ENCODE results near the gene MOK.

DNA sequence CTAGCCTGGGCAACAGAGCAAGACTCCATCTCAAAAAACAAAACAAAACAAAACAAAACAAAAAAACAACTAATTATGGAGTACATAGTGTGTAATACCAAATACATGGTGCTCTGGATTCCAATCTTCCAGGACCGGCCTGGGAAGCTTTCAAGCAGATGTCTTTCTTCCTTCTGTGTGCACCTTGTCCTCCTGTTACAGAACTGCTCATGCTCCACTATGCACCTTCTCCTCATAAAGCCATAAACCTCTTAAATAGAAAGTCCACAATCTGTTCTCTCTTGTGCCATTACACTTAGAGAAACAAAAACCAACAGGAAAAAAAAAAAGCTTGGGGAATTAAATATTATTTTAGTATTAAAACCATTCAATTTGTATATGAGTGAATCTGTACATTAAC lies 12.5 kb downstream of the MOK start:
- TF ChIP-seq, protein P1, sequence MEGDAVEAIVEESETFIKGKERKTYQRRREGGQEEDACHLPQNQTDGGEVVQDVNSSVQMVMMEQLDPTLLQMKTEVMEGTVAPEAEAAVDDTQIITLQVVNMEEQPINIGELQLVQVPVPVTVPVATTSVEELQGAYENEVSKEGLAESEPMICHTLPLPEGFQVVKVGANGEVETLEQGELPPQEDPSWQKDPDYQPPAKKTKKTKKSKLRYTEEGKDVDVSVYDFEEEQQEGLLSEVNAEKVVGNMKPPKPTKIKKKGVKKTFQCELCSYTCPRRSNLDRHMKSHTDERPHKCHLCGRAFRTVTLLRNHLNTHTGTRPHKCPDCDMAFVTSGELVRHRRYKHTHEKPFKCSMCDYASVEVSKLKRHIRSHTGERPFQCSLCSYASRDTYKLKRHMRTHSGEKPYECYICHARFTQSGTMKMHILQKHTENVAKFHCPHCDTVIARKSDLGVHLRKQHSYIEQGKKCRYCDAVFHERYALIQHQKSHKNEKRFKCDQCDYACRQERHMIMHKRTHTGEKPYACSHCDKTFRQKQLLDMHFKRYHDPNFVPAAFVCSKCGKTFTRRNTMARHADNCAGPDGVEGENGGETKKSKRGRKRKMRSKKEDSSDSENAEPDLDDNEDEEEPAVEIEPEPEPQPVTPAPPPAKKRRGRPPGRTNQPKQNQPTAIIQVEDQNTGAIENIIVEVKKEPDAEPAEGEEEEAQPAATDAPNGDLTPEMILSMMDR (IDR thresholded peaks at IDR 0.05; ENCODE audit: low read depth, low read length), result no peak
- no peak for TF ChIP-seq POLR2A (IDR thresholded peaks at IDR 0.05; ENCODE audit: extremely low read depth, insufficient read length)
- TF ChIP-seq MYC (IDR thresholded peaks at IDR 0.05; ENCODE audit: low read depth, low read length), result no peak
- TF ChIP-seq, protein P2, sequence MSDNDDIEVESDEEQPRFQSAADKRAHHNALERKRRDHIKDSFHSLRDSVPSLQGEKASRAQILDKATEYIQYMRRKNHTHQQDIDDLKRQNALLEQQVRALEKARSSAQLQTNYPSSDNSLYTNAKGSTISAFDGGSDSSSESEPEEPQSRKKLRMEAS (IDR thresholded peaks at IDR 0.05; ENCODE audit: low read depth, low read length), result no peak

Data from NB4 (cell line).